Measurements from ENCODE around the gene PTPN2.

DNA sequence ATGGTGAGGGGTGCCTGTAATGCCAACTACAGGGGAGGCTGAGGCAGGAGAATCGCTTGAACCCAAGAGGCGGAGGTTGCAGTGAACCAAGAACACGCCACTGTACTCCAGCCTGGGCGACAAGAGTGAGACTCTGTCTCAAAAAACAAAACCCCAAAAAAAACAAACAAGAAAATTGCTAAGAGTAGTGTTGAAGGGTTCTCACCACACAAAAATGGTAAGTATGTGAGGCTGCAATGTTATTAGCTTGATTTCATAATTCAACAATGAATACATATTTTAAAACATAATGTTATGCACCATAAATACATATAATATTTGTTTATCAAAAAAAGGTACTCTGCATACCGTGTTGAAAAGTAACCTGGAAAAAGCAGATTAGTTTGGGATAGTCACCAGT lies 135.4 kb downstream of the PTPN2 start:
- TF ChIP-seq, protein P1, sequence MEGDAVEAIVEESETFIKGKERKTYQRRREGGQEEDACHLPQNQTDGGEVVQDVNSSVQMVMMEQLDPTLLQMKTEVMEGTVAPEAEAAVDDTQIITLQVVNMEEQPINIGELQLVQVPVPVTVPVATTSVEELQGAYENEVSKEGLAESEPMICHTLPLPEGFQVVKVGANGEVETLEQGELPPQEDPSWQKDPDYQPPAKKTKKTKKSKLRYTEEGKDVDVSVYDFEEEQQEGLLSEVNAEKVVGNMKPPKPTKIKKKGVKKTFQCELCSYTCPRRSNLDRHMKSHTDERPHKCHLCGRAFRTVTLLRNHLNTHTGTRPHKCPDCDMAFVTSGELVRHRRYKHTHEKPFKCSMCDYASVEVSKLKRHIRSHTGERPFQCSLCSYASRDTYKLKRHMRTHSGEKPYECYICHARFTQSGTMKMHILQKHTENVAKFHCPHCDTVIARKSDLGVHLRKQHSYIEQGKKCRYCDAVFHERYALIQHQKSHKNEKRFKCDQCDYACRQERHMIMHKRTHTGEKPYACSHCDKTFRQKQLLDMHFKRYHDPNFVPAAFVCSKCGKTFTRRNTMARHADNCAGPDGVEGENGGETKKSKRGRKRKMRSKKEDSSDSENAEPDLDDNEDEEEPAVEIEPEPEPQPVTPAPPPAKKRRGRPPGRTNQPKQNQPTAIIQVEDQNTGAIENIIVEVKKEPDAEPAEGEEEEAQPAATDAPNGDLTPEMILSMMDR (conservative IDR thresholded peaks at IDR 0.05; ENCODE audit: low read length): no peak
- no peak for TF ChIP-seq EZH2phosphoT487 (IDR thresholded peaks at IDR 0.05; ENCODE audit: borderline replicate concordance, low read depth, low read length)
